ENCODE measurements around the gene TGIF2. TPM values are rescaled to one million over a fixed set of nuclear protein-coding genes. Genes with fewer than 3 reads are reported as not detected.

The TGIF2 gene
- total RNA-seq, 4 donors from 2014 or later, result 11.0 to 15.1 (median 12.1) TPM

- ATAC-seq (ENCODE audit: low FRiP score) (no peak), DNase-seq (ENCODE audit: low spot score) (no peak)
These were observed 24.4 kb upstream of the TGIF2 start for GRCh38 chr20:36548704-36549627.

GRCh38 chr20:36549628-36549941 lies 23.8 kb upstream of the TGIF2 start:
- TF ChIP-seq CTCF (IDR thresholded peaks at IDR 0.05), result no peak
- no peak for ATAC-seq (ENCODE audit: low FRiP score)
- no peak for DNase-seq (ENCODE audit: low spot score)

More at GRCh38 chr20:36548704-36549627, 24.4 kb upstream of the TGIF2 start:
- TF ChIP-seq CTCF (IDR thresholded peaks at IDR 0.05), result no peak

- ATAC-seq (ENCODE audit: low FRiP score) (no peak), DNase-seq (ENCODE audit: low spot score) (no peak)
- TF ChIP-seq CTCF (IDR thresholded peaks at IDR 0.05), result no peak
These were observed 23.2 kb upstream of the TGIF2 start for GRCh38 chr20:36549942-36550789.

GRCh38 chr20:36550790-36551299 lies 22.6 kb upstream of the TGIF2 start:
- DNase-seq (ENCODE audit: low spot score) (no peak), ATAC-seq (ENCODE audit: low FRiP score) (no peak)
- TF ChIP-seq CTCF (IDR thresholded peaks at IDR 0.05), result no peak

- ATAC-seq (ENCODE audit: low FRiP score), result no peak
- DNase-seq (ENCODE audit: low spot score), result no peak
- TF ChIP-seq CTCF (IDR thresholded peaks at IDR 0.05), result no peak
These were observed 18.1 kb upstream of the TGIF2 start for GRCh38 chr20:36555248-36555647.

GRCh38 chr20:36562724-36563123 lies 10.7 kb upstream of the TGIF2 start:
- no peak for ATAC-seq (ENCODE audit: low FRiP score)
- DNase-seq (ENCODE audit: low spot score), result no peak
- TF ChIP-seq CTCF (IDR thresholded peaks at IDR 0.05), result no peak
